GM19023 (cell line): ENCODE measurements around the gene CDRT15.
"Not testable (repeated sequence)": the region's sequence is repeated elsewhere in the genome, so short reads cannot be mapped to it uniquely, and the experiment has no call there.

Experiments
- ATAC-seq: cut with Tn5 transposase; IDR thresholded peaks from one replicate; pipeline ENCODE4 v1.9.1; 2021; ENCODE audit warnings: mild to moderate bottlenecking, moderate library complexity; ENCODE audit not compliant: unreplicated experiment

The CDRT15 gene

GRCh38 chr17:14209215-14209614 lies 27.4 kb downstream of the CDRT15 start:
- ATAC-seq, result no peak

DNA sequence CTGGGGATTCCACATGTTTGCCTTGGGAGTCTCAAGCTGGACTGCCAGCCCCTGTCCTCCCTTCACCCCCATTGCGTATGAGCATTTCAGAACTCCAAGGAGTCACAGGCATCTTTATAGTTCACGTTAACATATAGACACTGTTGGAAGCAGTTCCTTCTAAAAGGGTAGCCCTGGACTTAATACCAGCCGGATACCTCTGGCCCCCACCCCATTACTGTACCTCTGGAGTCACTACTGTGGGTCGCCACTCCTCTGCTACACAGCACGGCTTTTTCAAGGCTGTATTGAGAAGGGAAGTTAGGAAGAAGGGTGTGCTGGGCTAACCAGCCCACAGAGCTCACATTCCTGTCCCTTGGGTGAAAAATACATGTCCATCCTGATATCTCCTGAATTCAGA lies 28.9 kb downstream of the CDRT15 start:
- no peak for ATAC-seq

DNA sequence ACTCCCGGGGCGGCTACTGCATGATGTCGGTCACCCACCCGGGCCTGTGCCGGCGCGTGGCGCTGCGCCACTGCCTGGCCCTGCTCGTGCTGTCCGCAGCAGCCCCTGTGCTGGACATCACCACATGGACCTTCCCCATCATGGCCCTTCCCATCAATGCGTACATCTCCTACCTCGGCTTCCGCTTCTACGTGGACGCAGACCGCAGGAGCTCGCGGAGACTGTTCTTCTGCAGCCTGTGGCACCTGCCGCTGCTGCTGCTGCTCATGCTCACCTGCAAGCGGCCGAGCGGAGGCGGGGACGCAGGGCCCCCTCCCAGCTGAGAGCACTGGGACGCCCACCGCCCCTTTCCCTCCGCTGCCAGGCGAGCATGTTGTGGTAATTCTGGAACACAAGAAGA lies 29.8 kb downstream of the CDRT15 start:
- no peak for ATAC-seq

- ATAC-seq, result no peak
Observed at GRCh38 chr17:14205992-14206461, 30.6 kb downstream of the CDRT15 start.

GRCh38 chr17:14205380-14205779 lies 31.3 kb downstream of the CDRT15 start:
- ATAC-seq, result no peak

- no peak for ATAC-seq
Observed at GRCh38 chr17:14204546-14204945, 32.1 kb downstream of the CDRT15 start.

- no peak for ATAC-seq
Observed at GRCh38 chr17:14204084-14204483, 32.6 kb downstream of the CDRT15 start.

DNA sequence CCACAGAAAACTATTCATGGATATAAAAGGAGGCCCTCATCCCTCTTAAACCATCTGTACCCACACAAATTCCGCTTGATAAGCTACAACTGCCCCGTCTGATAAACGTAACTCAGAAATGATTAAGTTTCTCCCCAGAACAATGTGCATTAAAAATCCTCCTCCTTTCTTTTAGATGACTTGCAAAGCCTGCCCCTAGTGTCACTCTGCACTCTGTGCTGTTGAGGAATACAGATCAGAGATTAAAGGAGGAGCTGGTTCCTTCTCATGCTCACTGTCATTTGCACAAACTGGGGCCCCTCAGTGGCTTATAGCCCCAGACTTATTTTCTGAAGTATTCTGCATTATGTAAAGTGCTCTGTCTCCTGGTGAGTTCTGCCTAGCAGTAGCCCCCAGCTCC lies 33.3 kb downstream of the CDRT15 start:
- ATAC-seq, result no peak

DNA sequence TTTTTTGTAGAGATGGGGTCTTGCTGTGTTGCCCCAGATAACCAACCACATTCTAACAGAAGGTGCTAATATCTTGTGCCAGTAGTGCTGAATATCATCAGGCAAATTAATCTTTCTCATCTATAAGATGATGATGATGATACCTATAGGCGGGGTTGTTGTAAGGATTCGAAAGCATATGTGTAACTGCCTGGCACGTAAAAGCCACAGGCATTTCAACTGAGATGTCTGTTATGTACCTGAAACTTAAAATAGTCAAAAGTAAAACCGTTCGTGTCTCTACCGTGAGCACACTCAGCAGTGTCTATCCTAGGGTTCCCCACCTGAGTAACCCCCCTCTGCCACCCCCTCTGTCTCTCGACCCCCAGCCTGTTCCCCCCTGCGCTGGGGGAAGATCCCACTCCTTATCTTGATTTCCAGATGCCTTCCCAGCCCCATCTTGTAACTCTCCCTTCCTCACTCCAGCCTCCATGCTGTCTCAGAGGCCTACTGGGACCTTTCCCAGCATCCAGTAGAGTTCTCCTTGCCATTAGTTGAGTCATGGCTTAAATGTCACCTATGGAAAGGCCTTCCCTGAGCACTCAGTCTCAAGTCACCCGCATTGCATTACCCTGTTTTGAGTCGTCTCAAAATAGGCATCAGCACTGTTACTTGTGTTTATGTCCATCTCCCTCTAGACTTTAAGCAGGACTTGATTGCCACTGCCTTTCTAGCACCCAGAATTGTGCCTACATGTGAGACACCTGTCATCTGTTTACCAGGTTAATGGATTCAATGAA lies 34.1 kb downstream of the CDRT15 start:
- no peak for ATAC-seq

DNA sequence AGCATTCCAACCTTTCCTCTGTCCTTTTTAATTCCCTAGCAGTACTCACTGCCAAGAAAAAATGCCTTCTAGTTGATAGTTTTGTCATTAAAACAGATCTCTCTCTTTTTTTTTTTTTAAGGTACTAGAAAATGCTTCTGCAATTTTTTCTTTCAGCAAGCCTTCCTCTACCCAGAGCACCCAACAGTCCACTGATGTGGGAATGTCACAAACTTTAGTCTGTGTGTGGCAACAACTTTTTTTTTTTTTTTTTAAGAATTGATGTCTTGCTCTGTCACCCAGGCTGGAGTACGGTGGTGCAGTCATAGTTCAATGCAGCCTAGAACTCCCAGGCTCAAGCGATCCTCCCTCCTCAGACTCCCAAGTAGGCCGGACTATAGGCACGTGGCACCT lies 34.7 kb downstream of the CDRT15 start:
- no peak for ATAC-seq

- no peak for ATAC-seq
Observed at GRCh38 chr17:14201021-14201987, 35.4 kb downstream of the CDRT15 start.

- ATAC-seq, result no peak
Observed at GRCh38 chr17:14200354-14200753, 36.3 kb downstream of the CDRT15 start.

DNA sequence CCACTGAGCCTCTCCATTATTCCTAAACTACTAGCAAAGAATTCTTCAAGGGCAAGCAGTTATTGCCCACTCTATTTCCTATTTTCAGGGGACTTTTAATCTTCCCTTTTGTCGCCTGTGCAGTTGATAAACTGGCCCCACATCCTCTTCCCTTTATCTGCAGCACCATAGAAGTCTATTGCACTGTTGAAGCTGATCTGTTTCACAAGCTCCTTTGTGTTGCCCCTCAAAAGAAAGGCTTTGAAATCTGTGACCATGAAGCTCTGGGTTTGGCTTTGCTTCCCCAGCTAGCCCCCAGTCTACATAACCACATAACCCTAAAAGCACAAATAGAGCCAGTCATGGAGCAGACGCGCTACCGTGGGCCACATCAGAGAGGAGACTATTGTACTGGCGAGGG lies 37.1 kb downstream of the CDRT15 start:
- no peak for ATAC-seq

GRCh38 chr17:14198575-14198974 lies 38.1 kb downstream of the CDRT15 start:
- ATAC-seq, result no peak

- ATAC-seq, result no peak
Observed at GRCh38 chr17:14198013-14198412, 38.6 kb downstream of the CDRT15 start.

GRCh38 chr17:14197586-14197985 lies 39.1 kb downstream of the CDRT15 start:
- no peak for ATAC-seq

DNA sequence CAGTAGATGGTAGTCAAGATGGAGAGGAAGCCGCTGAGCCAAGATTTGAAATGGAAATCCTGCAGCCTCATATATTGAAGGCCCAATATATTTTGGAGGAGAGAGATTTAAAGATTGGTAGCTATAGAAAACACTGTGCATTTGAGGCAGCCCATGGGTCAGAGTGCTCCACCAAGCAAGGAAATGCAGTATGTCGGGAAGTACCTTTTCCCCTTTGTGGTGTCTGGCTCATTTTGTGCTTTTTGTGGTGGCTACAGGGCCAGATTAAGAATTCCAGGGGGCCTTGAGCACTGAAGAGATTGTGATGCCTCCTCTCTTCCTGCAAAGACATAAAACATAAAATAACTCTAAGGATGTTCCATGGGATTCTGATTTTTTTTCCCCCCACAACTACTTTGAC lies 39.6 kb downstream of the CDRT15 start:
- ATAC-seq, result no peak

- no peak for ATAC-seq
Observed at GRCh38 chr17:14196377-14196997, 40.2 kb downstream of the CDRT15 start.

- ATAC-seq, result not testable (repeated sequence)
Observed at GRCh38 chr17:14192636-14193344, 43.9 kb downstream of the CDRT15 start.

GRCh38 chr17:14192039-14192438 lies 44.6 kb downstream of the CDRT15 start:
- not testable (repeated sequence) for ATAC-seq

DNA sequence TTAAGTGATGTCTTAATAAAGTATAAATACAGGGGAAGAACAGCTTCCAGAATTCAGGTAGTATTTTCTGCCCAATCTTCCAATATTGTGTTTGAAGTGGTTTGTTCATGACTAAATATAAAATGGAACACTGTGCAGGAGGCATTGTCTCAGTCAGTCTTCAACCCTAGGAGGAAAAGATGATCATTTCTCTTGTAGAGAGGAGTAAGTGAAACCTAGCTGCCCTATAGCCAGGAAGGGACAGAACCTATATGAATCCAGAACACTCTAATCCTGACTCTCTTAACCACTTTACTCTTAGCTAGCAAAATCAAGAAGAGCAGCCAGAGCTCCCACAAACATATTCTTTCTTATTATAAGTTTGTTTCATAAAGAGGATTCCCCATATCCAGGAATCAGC lies 45.2 kb downstream of the CDRT15 start:
- ATAC-seq, result not testable (repeated sequence)
